Tibial nerve (tissue), 4 donors: ENCODE results near the gene SPTBN1. TPM values are rescaled to one million over a fixed set of nuclear protein-coding genes. Genes with fewer than 3 reads are reported as not detected.

ENCODE experiments used
- DNase-seq, 2 donors: peaks; one replicate each; pipeline ENCODE4 v3.0.0-alpha.2; 2019; ENCODE audit warnings: low spot score in 2 of 2
- H3K27ac ChIP-seq, 4 donors: fragments of 200-600 bp; sonication (generic) in 3 of 4; one replicate each; pipeline ENCODE4 v1.5.1; 2017 to 2019; ENCODE audit warnings: mild to moderate bottlenecking in 1 of 4
- H3K27me3 ChIP-seq, 2 donors: fragments of 200-600 bp; sonication (generic) in 1 of 2; one replicate each; pipeline versions ENCODE4 v1.5.1 to v1.6.0; 2017 to 2019
- H3K36me3 ChIP-seq, 3 donors: fragments of 200-600 bp; sonication (generic); one replicate each; pipeline ENCODE4 v1.5.1; 2018 to 2019
- H3K4me1 ChIP-seq, 4 donors: fragments of 200-600 bp; sonication (generic) in 3 of 4; one replicate each; pipeline ENCODE4 v1.5.1; 2017 to 2019
- H3K4me3 ChIP-seq, 4 donors: fragments of 200-600 bp; sonication (generic) in 3 of 4; one replicate each; pipeline ENCODE4 v1.5.1; 2017 to 2019; ENCODE audit warnings: mild to moderate bottlenecking in 1 of 4, moderate library complexity in 1 of 4
- H3K9me3 ChIP-seq, 4 donors: fragments of 200-600 bp; sonication (generic) in 3 of 4; one replicate each; pipeline ENCODE4 v1.5.1; 2017 to 2019
- CTCF ChIP-seq, 5 experiments: fragments of 200-600 bp in 3 of 5; fragments of 450-650 bp in 2 of 5; sonication (generic) in 3 of 5; IDR thresholded peaks; one replicate each; pipeline ENCODE4 v1.5.1; 2016 to 2019; ENCODE audit warnings: antibody characterized with exemption in 5 of 5, mild to moderate bottlenecking in 3 of 5, moderate library complexity in 2 of 5
- EP300 ChIP-seq, 2 donors: sonication (generic); formaldehyde crosslinking; IDR thresholded peaks; one replicate each; pipeline ENCODE4 v1.6.1; 2017; ENCODE audit warnings: antibody characterized with exemption in 2 of 2, mild to moderate bottlenecking in 1 of 2
- POLR2A ChIP-seq, 2 donors: fragments of 450-650 bp; IDR thresholded peaks; one replicate each; pipeline ENCODE4 v1.6.1; 2017; ENCODE audit warnings: antibody characterized with exemption in 2 of 2, mild to moderate bottlenecking in 2 of 2, moderate library complexity in 2 of 2
- WGBS, 2 donors: methylation state at CpG; one replicate each; pipeline ENCODE4 v1.1.5; 2018; 5-methylcytosine and 5-hydroxymethylcytosine counted together
- total RNA-seq, 4 donors: library from RNA; depleted of rRNA; stranded (reverse); fragments of >200 nt; gene quantifications; one replicate each; pipeline ENCODE4 v1.1.0, GENCODE V29; 2016

SPTBN1 gene
- total RNA-seq, 4 donors from 2014 or later, result 670 to 967 (median 890) TPM

GRCh38 chr2:54704238-54704637 is 248.1 kb downstream of the SPTBN1 start:
- 79 to 93% methylated on average over 1 of the region's 1 CpG for WGBS, 2 donors
- peaks cover 0 to 8% of the 10 kb centered on the region in 2 donors for H3K27me3 ChIP-seq
- no peaks in the 10 kb centered on the region for H3K36me3 ChIP-seq
- H3K27ac ChIP-seq, result peak overlapping the region in 2 of 4 donors; percentile 41 to 46
- TF ChIP-seq EP300 (IDR thresholded peaks at IDR 0.05), result no peak
- TF ChIP-seq CTCF (IDR thresholded peaks at IDR 0.05), result no peak
- DNase-seq, result no peak
- H3K4me3 ChIP-seq, result no peak overlapping the region
- peaks cover 0 to 16% (median 3%) of the 10 kb centered on the region in 4 donors for H3K4me1 ChIP-seq
- no peaks in the 10 kb centered on the region for H3K9me3 ChIP-seq

GRCh38 chr2:54704688-54705605 is 248.8 kb downstream of the SPTBN1 start:
- H3K9me3 ChIP-seq, result no peaks in the 10 kb centered on the region
- DNase-seq, result no peak
- H3K27ac ChIP-seq, result peak overlapping the region in 2 of 4 donors; percentile 41 to 46
- H3K4me3 ChIP-seq, result no peak overlapping the region
- no peaks in the 10 kb centered on the region for H3K36me3 ChIP-seq
- peaks cover 0 to 15% of the 10 kb centered on the region in 2 donors for H3K27me3 ChIP-seq
- 6 to 12% methylated on average over 3 of the region's 3 CpGs for WGBS, 2 donors
- TF ChIP-seq EP300 (IDR thresholded peaks at IDR 0.05), result no peak
- peak; percentile 38 to 75 (median 57) for TF ChIP-seq CTCF (IDR thresholded peaks at IDR 0.05)
- no peak for TF ChIP-seq POLR2A (IDR thresholded peaks at IDR 0.05)
- peaks cover 0 to 19% (median 5%) of the 10 kb centered on the region in 4 donors for H3K4me1 ChIP-seq

GRCh38 chr2:54706622-54707021 is 250.5 kb downstream of the SPTBN1 start:
- Histone ChIP-seq H3K9me3 (no peaks in the 10 kb centered on the region), H3K27me3 (peaks cover 0 to 16% of the 10 kb centered on the region in 2 donors), H3K27ac (no peak overlapping the region), H3K4me3 (no peak overlapping the region), H3K36me3 (no peaks in the 10 kb centered on the region), H3K4me1 (peaks cover 0 to 19% (median 5%) of the 10 kb centered on the region in 4 donors)
- no peak for DNase-seq
- TF ChIP-seq POLR2A (IDR thresholded peaks at IDR 0.05), result no peak
- TF ChIP-seq EP300 (IDR thresholded peaks at IDR 0.05), result no peak
- no peak for TF ChIP-seq CTCF (IDR thresholded peaks at IDR 0.05)
- WGBS, 2 donors, result 97 to 98% methylated on average over 1 of the region's 1 CpG

- peak overlapping the region; percentile 3 to 45 (median 40) for H3K4me3 ChIP-seq
- peak in 1 of 2 donors; percentile 19 for DNase-seq
- no peak overlapping the region for H3K27ac ChIP-seq
- TF ChIP-seq POLR2A (IDR thresholded peaks at IDR 0.05), result no peak
- no peak for TF ChIP-seq CTCF (IDR thresholded peaks at IDR 0.05)
- TF ChIP-seq EP300 (IDR thresholded peaks at IDR 0.05), result no peak
- H3K36me3 ChIP-seq, result no peaks in the 10 kb centered on the region
- H3K9me3 ChIP-seq, result no peaks in the 10 kb centered on the region
- WGBS, 2 donors, result 34 to 67% methylated on average over 4 to 16 of the region's 35 CpGs
- peaks cover 0 to 19% (median 5%) of the 10 kb centered on the region in 4 donors for H3K4me1 ChIP-seq
- H3K27me3 ChIP-seq, result peaks cover 0 to 16% of the 10 kb centered on the region in 2 donors
These were observed 252.6 kb downstream of the SPTBN1 start for GRCh38 chr2:54708584-54709335.
